Measurements from ENCODE around the gene RNASE12.

RNASE12 gene

DNA sequence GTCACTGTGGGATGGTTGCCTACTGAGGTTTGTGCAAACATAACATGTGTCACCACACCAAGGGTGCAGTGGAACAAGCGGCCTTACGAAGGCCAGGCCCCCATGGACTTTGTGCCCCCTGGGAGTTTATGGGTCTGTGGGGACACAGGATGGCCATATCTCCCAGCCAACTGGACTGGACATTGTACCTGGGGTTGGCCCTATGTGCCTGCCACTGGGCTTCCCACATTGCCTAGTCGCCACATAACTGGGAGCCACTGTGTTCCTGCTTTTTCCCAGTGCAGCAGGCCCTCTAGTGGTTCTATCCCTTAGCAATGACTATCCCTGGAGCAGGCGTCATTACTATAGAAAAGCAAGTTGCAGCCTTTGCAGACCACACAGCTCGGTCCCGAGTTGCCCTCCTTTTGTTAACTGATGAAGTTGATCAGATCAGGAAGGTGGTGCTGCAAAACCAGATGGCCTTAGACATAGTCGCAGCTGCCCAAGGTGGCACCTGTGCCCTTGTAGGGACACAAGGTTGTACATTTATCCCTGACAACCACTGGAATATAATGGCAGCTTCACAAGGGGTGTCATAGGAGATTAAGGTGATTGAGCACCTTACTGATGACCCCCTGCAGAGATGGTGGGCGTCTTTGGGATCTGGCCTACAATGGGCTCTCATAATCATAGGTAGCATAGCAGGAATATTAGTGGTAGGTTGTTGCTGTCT lies 15.2 kb upstream of the RNASE12 start (continued):
- TF ChIP-seq ZNF121 (tag by site-specific recombination; IDR thresholded peaks at IDR 0.05) (no peak), ZFP41 (tag by site-specific recombination; IDR thresholded peaks at IDR 0.05; ENCODE audit: borderline replicate concordance) (no peak), KLF8 (tag by site-specific recombination; IDR thresholded peaks at IDR 0.05) (0 out of 2 replicates have a peak, but pooled peaks have one; percentile 24), ZNF624 (tag by site-specific recombination; IDR thresholded peaks at IDR 0.05) (no peak), IKZF3 (tag by site-specific recombination; IDR thresholded peaks at IDR 0.05) (peak; percentile 53; the same call in 1 of the 2 replicates), HOXC10 (CRISPR knock-in tag; IDR thresholded peaks at IDR 0.05) (no peak), SETDB1 (IDR thresholded peaks at IDR 0.05; ENCODE audit: insufficient read length, low read length) (no peak), ZNF623 (tag by site-specific recombination; IDR thresholded peaks at IDR 0.05) (no peak), ZNF157 (tag by site-specific recombination; IDR thresholded peaks at IDR 0.05) (no peak), ZNF555 (tag by site-specific recombination; conservative IDR thresholded peaks at IDR 0.05) (no peak), ZBTB8A (tag by site-specific recombination; IDR thresholded peaks at IDR 0.05) (peak; percentile 30; the same call in 1 of the 2 replicates), ZBTB48 (tag by site-specific recombination; IDR thresholded peaks at IDR 0.05) (peak; percentile 68)
- TF ChIP-seq, protein P1, sequence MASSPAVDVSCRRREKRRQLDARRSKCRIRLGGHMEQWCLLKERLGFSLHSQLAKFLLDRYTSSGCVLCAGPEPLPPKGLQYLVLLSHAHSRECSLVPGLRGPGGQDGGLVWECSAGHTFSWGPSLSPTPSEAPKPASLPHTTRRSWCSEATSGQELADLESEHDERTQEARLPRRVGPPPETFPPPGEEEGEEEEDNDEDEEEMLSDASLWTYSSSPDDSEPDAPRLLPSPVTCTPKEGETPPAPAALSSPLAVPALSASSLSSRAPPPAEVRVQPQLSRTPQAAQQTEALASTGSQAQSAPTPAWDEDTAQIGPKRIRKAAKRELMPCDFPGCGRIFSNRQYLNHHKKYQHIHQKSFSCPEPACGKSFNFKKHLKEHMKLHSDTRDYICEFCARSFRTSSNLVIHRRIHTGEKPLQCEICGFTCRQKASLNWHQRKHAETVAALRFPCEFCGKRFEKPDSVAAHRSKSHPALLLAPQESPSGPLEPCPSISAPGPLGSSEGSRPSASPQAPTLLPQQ (tag by site-specific recombination; IDR thresholded peaks at IDR 0.05) = no peak
- TF ChIP-seq, protein P2, sequence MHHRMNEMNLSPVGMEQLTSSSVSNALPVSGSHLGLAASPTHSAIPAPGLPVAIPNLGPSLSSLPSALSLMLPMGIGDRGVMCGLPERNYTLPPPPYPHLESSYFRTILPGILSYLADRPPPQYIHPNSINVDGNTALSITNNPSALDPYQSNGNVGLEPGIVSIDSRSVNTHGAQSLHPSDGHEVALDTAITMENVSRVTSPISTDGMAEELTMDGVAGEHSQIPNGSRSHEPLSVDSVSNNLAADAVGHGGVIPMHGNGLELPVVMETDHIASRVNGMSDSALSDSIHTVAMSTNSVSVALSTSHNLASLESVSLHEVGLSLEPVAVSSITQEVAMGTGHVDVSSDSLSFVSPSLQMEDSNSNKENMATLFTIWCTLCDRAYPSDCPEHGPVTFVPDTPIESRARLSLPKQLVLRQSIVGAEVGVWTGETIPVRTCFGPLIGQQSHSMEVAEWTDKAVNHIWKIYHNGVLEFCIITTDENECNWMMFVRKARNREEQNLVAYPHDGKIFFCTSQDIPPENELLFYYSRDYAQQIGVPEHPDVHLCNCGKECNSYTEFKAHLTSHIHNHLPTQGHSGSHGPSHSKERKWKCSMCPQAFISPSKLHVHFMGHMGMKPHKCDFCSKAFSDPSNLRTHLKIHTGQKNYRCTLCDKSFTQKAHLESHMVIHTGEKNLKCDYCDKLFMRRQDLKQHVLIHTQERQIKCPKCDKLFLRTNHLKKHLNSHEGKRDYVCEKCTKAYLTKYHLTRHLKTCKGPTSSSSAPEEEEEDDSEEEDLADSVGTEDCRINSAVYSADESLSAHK (tag by site-specific recombination; IDR thresholded peaks at IDR 0.05) = no peak
- TF ChIP-seq, protein P3, sequence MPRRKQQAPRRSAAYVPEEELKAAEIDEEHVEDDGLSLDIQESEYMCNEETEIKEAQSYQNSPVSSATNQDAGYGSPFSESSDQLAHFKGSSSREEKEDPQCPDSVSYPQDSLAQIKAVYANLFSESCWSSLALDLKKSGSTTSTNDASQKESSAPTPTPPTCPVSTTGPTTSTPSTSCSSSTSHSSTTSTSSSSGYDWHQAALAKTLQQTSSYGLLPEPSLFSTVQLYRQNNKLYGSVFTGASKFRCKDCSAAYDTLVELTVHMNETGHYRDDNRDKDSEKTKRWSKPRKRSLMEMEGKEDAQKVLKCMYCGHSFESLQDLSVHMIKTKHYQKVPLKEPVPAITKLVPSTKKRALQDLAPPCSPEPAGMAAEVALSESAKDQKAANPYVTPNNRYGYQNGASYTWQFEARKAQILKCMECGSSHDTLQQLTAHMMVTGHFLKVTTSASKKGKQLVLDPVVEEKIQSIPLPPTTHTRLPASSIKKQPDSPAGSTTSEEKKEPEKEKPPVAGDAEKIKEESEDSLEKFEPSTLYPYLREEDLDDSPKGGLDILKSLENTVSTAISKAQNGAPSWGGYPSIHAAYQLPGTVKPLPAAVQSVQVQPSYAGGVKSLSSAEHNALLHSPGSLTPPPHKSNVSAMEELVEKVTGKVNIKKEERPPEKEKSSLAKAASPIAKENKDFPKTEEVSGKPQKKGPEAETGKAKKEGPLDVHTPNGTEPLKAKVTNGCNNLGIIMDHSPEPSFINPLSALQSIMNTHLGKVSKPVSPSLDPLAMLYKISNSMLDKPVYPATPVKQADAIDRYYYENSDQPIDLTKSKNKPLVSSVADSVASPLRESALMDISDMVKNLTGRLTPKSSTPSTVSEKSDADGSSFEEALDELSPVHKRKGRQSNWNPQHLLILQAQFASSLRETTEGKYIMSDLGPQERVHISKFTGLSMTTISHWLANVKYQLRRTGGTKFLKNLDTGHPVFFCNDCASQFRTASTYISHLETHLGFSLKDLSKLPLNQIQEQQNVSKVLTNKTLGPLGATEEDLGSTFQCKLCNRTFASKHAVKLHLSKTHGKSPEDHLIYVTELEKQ (tag by site-specific recombination; IDR thresholded peaks at IDR 0.05; ENCODE audit: borderline replicate concordance) = no peak
- TF ChIP-seq, protein P4, sequence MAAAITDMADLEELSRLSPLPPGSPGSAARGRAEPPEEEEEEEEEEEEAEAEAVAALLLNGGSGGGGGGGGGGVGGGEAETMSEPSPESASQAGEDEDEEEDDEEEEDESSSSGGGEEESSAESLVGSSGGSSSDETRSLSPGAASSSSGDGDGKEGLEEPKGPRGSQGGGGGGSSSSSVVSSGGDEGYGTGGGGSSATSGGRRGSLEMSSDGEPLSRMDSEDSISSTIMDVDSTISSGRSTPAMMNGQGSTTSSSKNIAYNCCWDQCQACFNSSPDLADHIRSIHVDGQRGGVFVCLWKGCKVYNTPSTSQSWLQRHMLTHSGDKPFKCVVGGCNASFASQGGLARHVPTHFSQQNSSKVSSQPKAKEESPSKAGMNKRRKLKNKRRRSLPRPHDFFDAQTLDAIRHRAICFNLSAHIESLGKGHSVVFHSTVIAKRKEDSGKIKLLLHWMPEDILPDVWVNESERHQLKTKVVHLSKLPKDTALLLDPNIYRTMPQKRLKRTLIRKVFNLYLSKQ (tag by site-specific recombination; IDR thresholded peaks at IDR 0.05; ENCODE audit: borderline replicate concordance) = no peak
- TF ChIP-seq, protein P5, sequence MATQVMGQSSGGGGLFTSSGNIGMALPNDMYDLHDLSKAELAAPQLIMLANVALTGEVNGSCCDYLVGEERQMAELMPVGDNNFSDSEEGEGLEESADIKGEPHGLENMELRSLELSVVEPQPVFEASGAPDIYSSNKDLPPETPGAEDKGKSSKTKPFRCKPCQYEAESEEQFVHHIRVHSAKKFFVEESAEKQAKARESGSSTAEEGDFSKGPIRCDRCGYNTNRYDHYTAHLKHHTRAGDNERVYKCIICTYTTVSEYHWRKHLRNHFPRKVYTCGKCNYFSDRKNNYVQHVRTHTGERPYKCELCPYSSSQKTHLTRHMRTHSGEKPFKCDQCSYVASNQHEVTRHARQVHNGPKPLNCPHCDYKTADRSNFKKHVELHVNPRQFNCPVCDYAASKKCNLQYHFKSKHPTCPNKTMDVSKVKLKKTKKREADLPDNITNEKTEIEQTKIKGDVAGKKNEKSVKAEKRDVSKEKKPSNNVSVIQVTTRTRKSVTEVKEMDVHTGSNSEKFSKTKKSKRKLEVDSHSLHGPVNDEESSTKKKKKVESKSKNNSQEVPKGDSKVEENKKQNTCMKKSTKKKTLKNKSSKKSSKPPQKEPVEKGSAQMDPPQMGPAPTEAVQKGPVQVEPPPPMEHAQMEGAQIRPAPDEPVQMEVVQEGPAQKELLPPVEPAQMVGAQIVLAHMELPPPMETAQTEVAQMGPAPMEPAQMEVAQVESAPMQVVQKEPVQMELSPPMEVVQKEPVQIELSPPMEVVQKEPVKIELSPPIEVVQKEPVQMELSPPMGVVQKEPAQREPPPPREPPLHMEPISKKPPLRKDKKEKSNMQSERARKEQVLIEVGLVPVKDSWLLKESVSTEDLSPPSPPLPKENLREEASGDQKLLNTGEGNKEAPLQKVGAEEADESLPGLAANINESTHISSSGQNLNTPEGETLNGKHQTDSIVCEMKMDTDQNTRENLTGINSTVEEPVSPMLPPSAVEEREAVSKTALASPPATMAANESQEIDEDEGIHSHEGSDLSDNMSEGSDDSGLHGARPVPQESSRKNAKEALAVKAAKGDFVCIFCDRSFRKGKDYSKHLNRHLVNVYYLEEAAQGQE (tag by site-specific recombination; IDR thresholded peaks at IDR 0.05) = no peak
- TF ChIP-seq, protein P6, sequence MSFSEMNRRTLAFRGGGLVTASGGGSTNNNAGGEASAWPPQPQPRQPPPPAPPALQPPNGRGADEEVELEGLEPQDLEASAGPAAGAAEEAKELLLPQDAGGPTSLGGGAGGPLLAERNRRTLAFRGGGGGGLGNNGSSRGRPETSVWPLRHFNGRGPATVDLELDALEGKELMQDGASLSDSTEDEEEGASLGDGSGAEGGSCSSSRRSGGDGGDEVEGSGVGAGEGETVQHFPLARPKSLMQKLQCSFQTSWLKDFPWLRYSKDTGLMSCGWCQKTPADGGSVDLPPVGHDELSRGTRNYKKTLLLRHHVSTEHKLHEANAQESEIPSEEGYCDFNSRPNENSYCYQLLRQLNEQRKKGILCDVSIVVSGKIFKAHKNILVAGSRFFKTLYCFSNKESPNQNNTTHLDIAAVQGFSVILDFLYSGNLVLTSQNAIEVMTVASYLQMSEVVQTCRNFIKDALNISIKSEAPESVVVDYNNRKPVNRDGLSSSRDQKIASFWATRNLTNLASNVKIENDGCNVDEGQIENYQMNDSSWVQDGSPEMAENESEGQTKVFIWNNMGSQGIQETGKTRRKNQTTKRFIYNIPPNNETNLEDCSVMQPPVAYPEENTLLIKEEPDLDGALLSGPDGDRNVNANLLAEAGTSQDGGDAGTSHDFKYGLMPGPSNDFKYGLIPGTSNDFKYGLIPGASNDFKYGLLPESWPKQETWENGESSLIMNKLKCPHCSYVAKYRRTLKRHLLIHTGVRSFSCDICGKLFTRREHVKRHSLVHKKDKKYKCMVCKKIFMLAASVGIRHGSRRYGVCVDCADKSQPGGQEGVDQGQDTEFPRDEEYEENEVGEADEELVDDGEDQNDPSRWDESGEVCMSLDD (tag by site-specific recombination; IDR thresholded peaks at IDR 0.05) = no peak
- TF ChIP-seq, protein P7, sequence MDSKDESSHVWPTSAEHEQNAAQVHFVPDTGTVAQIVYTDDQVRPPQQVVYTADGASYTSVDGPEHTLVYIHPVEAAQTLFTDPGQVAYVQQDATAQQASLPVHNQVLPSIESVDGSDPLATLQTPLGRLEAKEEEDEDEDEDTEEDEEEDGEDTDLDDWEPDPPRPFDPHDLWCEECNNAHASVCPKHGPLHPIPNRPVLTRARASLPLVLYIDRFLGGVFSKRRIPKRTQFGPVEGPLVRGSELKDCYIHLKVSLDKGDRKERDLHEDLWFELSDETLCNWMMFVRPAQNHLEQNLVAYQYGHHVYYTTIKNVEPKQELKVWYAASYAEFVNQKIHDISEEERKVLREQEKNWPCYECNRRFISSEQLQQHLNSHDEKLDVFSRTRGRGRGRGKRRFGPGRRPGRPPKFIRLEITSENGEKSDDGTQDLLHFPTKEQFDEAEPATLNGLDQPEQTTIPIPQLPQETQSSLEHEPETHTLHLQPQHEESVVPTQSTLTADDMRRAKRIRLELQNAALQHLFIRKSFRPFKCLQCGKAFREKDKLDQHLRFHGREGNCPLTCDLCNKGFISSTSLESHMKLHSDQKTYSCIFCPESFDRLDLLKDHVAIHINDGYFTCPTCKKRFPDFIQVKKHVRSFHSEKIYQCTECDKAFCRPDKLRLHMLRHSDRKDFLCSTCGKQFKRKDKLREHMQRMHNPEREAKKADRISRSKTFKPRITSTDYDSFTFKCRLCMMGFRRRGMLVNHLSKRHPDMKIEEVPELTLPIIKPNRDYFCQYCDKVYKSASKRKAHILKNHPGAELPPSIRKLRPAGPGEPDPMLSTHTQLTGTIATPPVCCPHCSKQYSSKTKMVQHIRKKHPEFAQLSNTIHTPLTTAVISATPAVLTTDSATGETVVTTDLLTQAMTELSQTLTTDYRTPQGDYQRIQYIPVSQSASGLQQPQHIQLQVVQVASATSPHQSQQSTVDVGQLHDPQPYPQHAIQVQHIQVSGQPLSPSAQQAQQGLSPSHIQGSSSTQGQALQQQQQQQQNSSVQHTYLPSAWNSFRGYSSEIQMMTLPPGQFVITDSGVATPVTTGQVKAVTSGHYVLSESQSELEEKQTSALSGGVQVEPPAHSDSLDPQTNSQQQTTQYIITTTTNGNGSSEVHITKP (tag by site-specific recombination; IDR thresholded peaks at IDR 0.05) = no peak

Measured in HEK293 (cell line).